Mesenchymal stem cell (in vitro differentiated cells and primary cell): ENCODE results near the gene CUX1.

Experiments
- DNase-seq: peaks from one replicate; pipeline ENCODE4 v3.0.0-alpha.2; 2013
- H2AFZ ChIP-seq: one replicate; pipeline ENCODE4 v1.6.1; 2013; ENCODE audit warnings: low read depth, mild to moderate bottlenecking, control low read depth, inconsistent platforms, low read length, moderate library complexity
- H2AK5ac ChIP-seq: 2 replicates; pipeline ENCODE4 v1.6.1; 2013; ENCODE audit warnings: low read length, moderate library complexity, mild to moderate bottlenecking, inconsistent platforms; ENCODE audit not compliant: severe bottlenecking
- H2BK120ac ChIP-seq: one replicate; pipeline ENCODE4 v1.6.1; 2013; ENCODE audit warnings: low read depth, mild to moderate bottlenecking, inconsistent platforms, low read length, moderate library complexity
- H2BK12ac ChIP-seq, 2 experiments: one replicate each; pipeline ENCODE4 v1.6.1; 2013; ENCODE audit warnings: inconsistent platforms in 2 of 2, low read length in 2 of 2, mild to moderate bottlenecking in 2 of 2, moderate library complexity in 2 of 2, control low read depth in 1 of 2
- H2BK15ac ChIP-seq: one replicate; pipeline ENCODE4 v1.6.1; 2013; ENCODE audit warnings: mild to moderate bottlenecking, low read depth, inconsistent platforms; ENCODE audit not compliant: poor library complexity, severe bottlenecking
- H2BK5ac ChIP-seq: 2 replicates; pipeline ENCODE4 v1.6.1; 2013; ENCODE audit warnings: low read depth, mild to moderate bottlenecking, low read length, control low read depth, inconsistent platforms; ENCODE audit not compliant: poor library complexity, severe bottlenecking
- H3K14ac ChIP-seq, 2 experiments: one replicate each; pipeline ENCODE4 v1.6.1; 2013; ENCODE audit warnings: inconsistent platforms in 2 of 2, low read length in 2 of 2, control low read depth in 1 of 2, mild to moderate bottlenecking in 1 of 2, moderate library complexity in 1 of 2
- H3K18ac ChIP-seq, 2 experiments: one replicate each; pipeline ENCODE4 v1.6.1; 2013; ENCODE audit warnings: inconsistent platforms in 2 of 2, low read length in 2 of 2, control low read depth in 1 of 2, low read depth in 1 of 2, mild to moderate bottlenecking in 1 of 2
- H3K23ac ChIP-seq, 2 experiments: one replicate each; pipeline ENCODE4 v1.6.1; 2013; ENCODE audit warnings: inconsistent platforms in 2 of 2, low read length in 2 of 2, mild to moderate bottlenecking in 2 of 2, moderate library complexity in 2 of 2, control low read depth in 1 of 2
- H3K27ac ChIP-seq: 2 replicates; pipeline ENCODE4 v1.5.1; 2013; ENCODE audit warnings: mild to moderate bottlenecking, moderate library complexity, low read length, control low read depth, inconsistent platforms; ENCODE audit not compliant: poor library complexity, severe bottlenecking
- H3K27me3 ChIP-seq, 2 experiments: 2 replicates each; pipeline versions ENCODE4 v1.6.1 to v1.7.0; 2013; ENCODE audit warnings: low read length in 2 of 2, mild to moderate bottlenecking in 2 of 2, moderate library complexity in 2 of 2, control low read depth in 1 of 2, inconsistent platforms in 1 of 2; ENCODE audit not compliant: control insufficient read depth in 1 of 2, insufficient read depth in 1 of 2
- H3K36me3 ChIP-seq, 2 experiments: 2 replicates each; pipeline versions ENCODE4 v1.6.1 to v1.7.0; 2013; ENCODE audit warnings: low read length in 2 of 2, control low read depth in 1 of 2, inconsistent platforms in 1 of 2, low read depth in 1 of 2, mild to moderate bottlenecking in 1 of 2; ENCODE audit not compliant: insufficient read depth in 2 of 2, control insufficient read depth in 1 of 2
- H3K4ac ChIP-seq, 2 experiments: one replicate each; pipeline ENCODE4 v1.6.1; 2013; ENCODE audit warnings: inconsistent platforms in 2 of 2, low read length in 2 of 2, mild to moderate bottlenecking in 2 of 2, moderate library complexity in 2 of 2, control low read depth in 1 of 2, low read depth in 1 of 2
- H3K4me1 ChIP-seq: 2 replicates; pipeline ENCODE4 v1.6.1; 2013; ENCODE audit warnings: low read depth, low read length, control low read depth; ENCODE audit not compliant: control insufficient read depth, insufficient read depth
- H3K4me2 ChIP-seq: 2 replicates; pipeline ENCODE4 v1.6.1; 2013; ENCODE audit warnings: low read length, mild to moderate bottlenecking, inconsistent platforms; ENCODE audit not compliant: poor library complexity, severe bottlenecking
- H3K4me3 ChIP-seq, 2 experiments: 2 replicates each; pipeline versions ENCODE4 v1.5.1 to v1.7.0; 2013; ENCODE audit warnings: low read length in 2 of 2, mild to moderate bottlenecking in 2 of 2, control low read depth in 1 of 2, low read depth in 1 of 2; ENCODE audit not compliant: insufficient read depth in 1 of 2
- H3K79me1 ChIP-seq: replicated peaks from 2 replicates; pipeline ENCODE4 v1.6.1; 2013; ENCODE audit warnings: mild to moderate bottlenecking, control low read depth, low read length, inconsistent platforms; ENCODE audit not compliant: poor library complexity, severe bottlenecking
- H3K9ac ChIP-seq: 2 replicates; pipeline ENCODE4 v1.7.0; 2013; ENCODE audit warnings: mild to moderate bottlenecking, low read length, moderate library complexity
- H3K9me3 ChIP-seq: 2 replicates; pipeline ENCODE4 v1.7.0; 2013; ENCODE audit warnings: mild to moderate bottlenecking, low read length; ENCODE audit not compliant: control insufficient read depth
- H4K8ac ChIP-seq: one replicate; pipeline ENCODE4 v1.6.1; 2013; ENCODE audit warnings: inconsistent platforms, mild to moderate bottlenecking, low read length, moderate library complexity
- H4K91ac ChIP-seq: one replicate; pipeline ENCODE4 v1.6.1; 2013; ENCODE audit warnings: mild to moderate bottlenecking, low read length, inconsistent platforms
- WGBS: methylation state at CpG from one replicate; pipeline ENCODE4 v1.1.7; 2013; ENCODE audit warnings: mixed read lengths; 5-methylcytosine and 5-hydroxymethylcytosine counted together

CUX1 gene

GRCh38 chr7:101783381-101784181, 33.8 kb upstream of the CUX1 start:
- Histone ChIP-seq H3K14ac (peak overlapping the region in 1 of 2 experiments; percentile 70), H2BK15ac (no peak overlapping the region), H4K91ac (no peak overlapping the region), H2BK120ac (no peak overlapping the region), H3K4me2 (no peak overlapping the region), H3K27ac (no peak overlapping the region), H3K23ac (no peak overlapping the region), H3K4ac (no peak overlapping the region), H3K36me3 (no peaks in the 10 kb centered on the region), H3K18ac (no peak overlapping the region), H3K9me3 (peaks cover 5% of the 10 kb centered on the region), H4K8ac (no peak overlapping the region), H2BK12ac (no peak overlapping the region), H3K4me3 (no peak overlapping the region), H3K79me1 (no peaks in the 10 kb centered on the region), H3K27me3 (peaks cover 31 to 78% of the 10 kb centered on the region in 2 experiments), H3K4me1 (no peaks in the 10 kb centered on the region), H3K9ac (no peak overlapping the region), H2AFZ (no peak overlapping the region), H2AK5ac (no peak overlapping the region), H2BK5ac (no peak overlapping the region)
- 74% methylated on average over 8 of the region's 10 CpGs for WGBS
- DNase-seq: no peak

- Histone ChIP-seq H3K14ac (no peak overlapping the region), H4K8ac (no peak overlapping the region), H3K4me1 (no peaks in the 10 kb centered on the region), H3K4me3 (peak overlapping the region in 1 of 2 experiments; percentile 52), H3K79me1 (no peaks in the 10 kb centered on the region), H2BK5ac (no peak overlapping the region), H4K91ac (no peak overlapping the region), H2BK12ac (no peak overlapping the region), H3K27ac (no peak overlapping the region), H2AFZ (no peak overlapping the region), H3K4ac (no peak overlapping the region), H3K9me3 (peaks cover 5% of the 10 kb centered on the region), H3K9ac (no peak overlapping the region), H2BK15ac (no peak overlapping the region), H2AK5ac (no peak overlapping the region), H3K4me2 (no peak overlapping the region), H3K36me3 (no peaks in the 10 kb centered on the region), H2BK120ac (no peak overlapping the region), H3K18ac (no peak overlapping the region), H3K27me3 (peaks cover 31 to 70% of the 10 kb centered on the region in 2 experiments), H3K23ac (no peak overlapping the region)
- DNase-seq: no peak
- 68% methylated on average over 19 of the region's 21 CpGs for WGBS
These were observed 32.9 kb upstream of the CUX1 start for GRCh38 chr7:101784292-101785127.

GRCh38 chr7:101787864-101788263, 29.6 kb upstream of the CUX1 start:
- H3K4ac ChIP-seq: no peak overlapping the region
- H3K27ac ChIP-seq: no peak overlapping the region
- H3K79me1 ChIP-seq: no peaks in the 10 kb centered on the region
- no peak overlapping the region for H4K91ac ChIP-seq
- no peak overlapping the region for H2BK15ac ChIP-seq
- H2BK120ac ChIP-seq: no peak overlapping the region
- no peak overlapping the region for H2BK5ac ChIP-seq
- peaks cover 21 to 48% of the 10 kb centered on the region in 2 experiments for H3K27me3 ChIP-seq
- no peak overlapping the region for H2BK12ac ChIP-seq
- no peak overlapping the region for H3K18ac ChIP-seq
- no peak overlapping the region for H4K8ac ChIP-seq
- 92% methylated on average over 1 of the region's 1 CpG for WGBS
- H2AK5ac ChIP-seq: no peak overlapping the region
- H3K23ac ChIP-seq: no peak overlapping the region
- no peaks in the 10 kb centered on the region for H3K36me3 ChIP-seq
- peaks cover 5% of the 10 kb centered on the region for H3K9me3 ChIP-seq
- H3K14ac ChIP-seq: no peak overlapping the region
- no peak overlapping the region for H3K4me2 ChIP-seq
- no peak overlapping the region for H3K4me3 ChIP-seq
- no peak for DNase-seq
- no peaks in the 10 kb centered on the region for H3K4me1 ChIP-seq
- H2AFZ ChIP-seq: no peak overlapping the region
- no peak overlapping the region for H3K9ac ChIP-seq

- DNase-seq: no peak
- Histone ChIP-seq H3K23ac (no peak overlapping the region), H3K79me1 (no peaks in the 10 kb centered on the region), H3K4me2 (no peak overlapping the region), H3K36me3 (no peaks in the 10 kb centered on the region), H4K91ac (no peak overlapping the region), H2AFZ (no peak overlapping the region), H2AK5ac (no peak overlapping the region), H2BK15ac (no peak overlapping the region), H3K27ac (no peak overlapping the region), H3K4me1 (no peaks in the 10 kb centered on the region), H3K14ac (no peak overlapping the region), H2BK5ac (no peak overlapping the region), H3K18ac (no peak overlapping the region), H3K27me3 (peaks cover 14 to 42% of the 10 kb centered on the region in 2 experiments), H2BK120ac (no peak overlapping the region), H3K9ac (no peak overlapping the region), H3K4me3 (no peak overlapping the region), H4K8ac (no peak overlapping the region), H3K9me3 (peaks cover 5% of the 10 kb centered on the region), H3K4ac (no peak overlapping the region), H2BK12ac (no peak overlapping the region)
- 85% methylated on average over 1 of the region's 1 CpG for WGBS
These were observed 28.9 kb upstream of the CUX1 start for GRCh38 chr7:101788517-101788916.
